ENCODE data around the gene CYFIP2.

DNA sequence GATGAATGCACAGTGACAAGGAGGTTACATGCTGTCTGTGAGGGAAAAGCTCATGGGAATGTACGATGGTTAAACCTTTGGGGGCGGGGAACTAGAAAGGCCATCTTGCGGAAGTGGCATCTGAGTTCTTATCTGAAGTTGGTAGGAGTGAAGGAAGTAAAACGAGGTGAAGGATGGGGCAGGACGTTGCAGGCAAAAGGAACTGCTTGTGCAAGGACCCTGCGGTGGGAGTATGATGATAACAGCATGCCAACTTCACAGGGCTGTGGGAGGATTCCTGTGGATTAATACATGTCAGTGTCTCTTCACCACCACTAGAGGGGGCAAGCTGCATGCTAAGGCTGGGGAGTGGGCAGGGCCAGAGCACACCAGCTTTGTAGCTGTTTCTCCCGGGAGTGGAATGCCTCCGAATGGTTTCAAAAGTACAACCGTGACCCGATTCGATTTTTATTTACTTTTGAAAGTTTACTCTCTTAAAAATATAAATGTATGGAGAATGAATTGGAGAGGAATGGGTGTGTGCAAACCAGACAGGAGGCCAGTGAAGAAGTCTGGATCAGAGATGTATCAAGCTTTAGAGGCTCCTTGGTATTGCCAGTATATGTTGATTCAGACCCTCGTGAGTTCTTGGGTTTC, 62.5 kb downstream of the CYFIP2 start:
- no peak for TF ChIP-seq POLR2A (IDR thresholded peaks at IDR 0.05)
- TF ChIP-seq, protein P1, sequence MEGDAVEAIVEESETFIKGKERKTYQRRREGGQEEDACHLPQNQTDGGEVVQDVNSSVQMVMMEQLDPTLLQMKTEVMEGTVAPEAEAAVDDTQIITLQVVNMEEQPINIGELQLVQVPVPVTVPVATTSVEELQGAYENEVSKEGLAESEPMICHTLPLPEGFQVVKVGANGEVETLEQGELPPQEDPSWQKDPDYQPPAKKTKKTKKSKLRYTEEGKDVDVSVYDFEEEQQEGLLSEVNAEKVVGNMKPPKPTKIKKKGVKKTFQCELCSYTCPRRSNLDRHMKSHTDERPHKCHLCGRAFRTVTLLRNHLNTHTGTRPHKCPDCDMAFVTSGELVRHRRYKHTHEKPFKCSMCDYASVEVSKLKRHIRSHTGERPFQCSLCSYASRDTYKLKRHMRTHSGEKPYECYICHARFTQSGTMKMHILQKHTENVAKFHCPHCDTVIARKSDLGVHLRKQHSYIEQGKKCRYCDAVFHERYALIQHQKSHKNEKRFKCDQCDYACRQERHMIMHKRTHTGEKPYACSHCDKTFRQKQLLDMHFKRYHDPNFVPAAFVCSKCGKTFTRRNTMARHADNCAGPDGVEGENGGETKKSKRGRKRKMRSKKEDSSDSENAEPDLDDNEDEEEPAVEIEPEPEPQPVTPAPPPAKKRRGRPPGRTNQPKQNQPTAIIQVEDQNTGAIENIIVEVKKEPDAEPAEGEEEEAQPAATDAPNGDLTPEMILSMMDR (IDR thresholded peaks at IDR 0.05): peak in 5 of 7 experiments; percentile 74 to 89 (median 82)
- TF ChIP-seq EP300 (IDR thresholded peaks at IDR 0.05): no peak

Measured in stomach (tissue), 4 donors.